ENCODE measurements around the gene CAPRIN2.

CAPRIN2 gene

DNA sequence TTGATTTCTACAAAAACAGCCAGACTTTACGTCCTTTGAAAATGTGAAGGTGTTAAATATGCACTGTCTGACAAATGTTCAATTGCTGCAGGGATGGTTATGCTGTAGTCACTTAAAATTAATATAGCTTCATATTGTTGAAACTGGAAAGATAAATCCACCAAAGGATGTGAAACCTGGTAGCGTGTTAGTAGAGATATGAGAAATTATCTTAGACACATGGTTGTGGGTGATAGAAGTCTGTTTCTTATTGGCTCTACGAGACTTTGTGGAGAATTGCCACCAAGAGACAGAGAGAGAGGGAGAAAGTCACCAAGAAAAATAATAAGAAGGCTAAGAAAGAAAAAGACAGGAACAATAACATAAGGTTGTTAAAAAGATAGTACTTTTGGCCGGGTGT, 2.6 kb upstream of the CAPRIN2 start:
- DNase-seq = no peak

DNA sequence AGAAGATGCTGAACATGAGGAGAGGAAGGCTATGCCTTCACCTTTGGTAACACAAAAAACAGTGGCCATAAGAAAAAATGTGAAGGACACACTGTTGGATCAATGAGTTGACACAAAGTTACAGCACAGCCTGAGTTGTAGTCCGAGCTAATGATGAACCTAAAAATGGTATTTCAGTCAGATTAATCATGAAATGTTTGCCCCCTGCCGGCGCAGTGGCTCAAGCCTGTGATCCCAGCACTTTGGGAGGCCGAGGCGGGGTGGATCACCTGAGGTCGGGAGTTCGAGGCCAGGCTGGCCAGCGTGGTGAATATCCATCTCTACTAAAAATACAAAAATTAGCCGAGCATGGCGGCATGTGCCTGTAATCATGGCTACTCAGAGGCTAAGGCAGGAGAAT, 1.3 kb upstream of the CAPRIN2 start:
- DNase-seq = no peak

DNA sequence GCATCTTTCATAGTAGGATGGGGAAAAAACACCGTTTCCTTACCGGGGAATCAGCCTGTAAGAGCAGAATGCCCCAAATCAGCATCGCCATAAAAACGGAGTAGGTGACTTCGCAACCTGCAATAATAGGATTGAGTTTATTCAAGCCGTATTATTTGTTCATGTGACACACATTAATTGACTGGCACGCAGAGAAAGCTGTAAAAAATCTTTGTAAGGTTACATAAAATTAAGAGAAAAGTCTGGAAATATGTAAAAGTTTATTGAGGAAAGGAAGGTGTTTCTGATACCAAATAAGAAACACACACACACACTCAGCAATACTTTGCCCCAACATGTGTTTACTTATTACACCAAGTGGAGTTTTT, 628 bp upstream of the CAPRIN2 start:
- no peak for DNase-seq

DNA sequence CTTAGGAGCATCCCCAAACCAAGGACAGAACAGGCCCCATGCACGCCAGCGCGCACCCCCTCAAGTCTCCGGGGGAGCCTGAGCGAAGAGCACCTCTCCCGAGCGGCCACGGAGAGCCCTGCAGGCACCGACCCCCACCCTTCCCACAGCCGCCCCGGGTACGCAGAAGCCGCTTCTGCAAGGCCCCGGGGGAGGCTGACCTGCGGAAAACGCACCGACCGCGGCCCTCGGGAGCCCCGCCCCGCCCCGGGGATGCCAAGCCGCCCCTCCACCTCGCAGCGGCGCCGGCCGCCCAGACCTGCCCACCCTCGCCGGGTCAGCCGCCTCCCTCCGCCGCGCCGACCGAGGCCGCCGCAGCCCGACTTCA, 385 bp downstream of the CAPRIN2 start:
- no peak for DNase-seq

DNA sequence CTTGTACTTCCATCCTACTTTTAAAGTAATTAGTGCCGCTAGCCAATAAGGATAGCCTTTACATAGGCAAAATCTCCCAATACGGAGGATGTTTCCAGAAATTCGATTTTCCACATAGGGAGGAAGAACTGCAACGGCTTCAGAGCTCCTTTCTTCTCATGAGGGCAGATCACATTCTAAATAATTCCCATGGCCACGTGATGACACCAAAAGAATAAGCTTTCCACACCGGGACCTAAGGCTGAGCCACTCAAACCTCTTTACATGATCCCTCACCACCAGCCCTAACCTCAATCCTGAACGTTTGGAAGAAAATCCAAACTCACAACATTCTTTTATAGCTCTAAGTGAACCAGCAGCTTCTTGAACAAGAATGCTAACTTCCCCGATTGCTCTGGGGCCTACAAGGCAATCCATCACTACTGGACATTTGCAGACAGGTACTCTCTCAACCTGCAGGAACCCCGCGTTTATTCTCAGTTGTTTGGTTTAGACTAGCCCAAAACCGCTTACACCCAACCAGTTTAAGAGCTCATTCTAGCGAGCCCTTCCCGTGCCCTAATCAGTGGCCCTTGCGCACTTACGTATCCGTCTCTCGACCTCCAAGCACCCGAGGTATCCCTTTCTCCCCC, 884 bp downstream of the CAPRIN2 start:
- DNase-seq = peak; percentile 10

DNA sequence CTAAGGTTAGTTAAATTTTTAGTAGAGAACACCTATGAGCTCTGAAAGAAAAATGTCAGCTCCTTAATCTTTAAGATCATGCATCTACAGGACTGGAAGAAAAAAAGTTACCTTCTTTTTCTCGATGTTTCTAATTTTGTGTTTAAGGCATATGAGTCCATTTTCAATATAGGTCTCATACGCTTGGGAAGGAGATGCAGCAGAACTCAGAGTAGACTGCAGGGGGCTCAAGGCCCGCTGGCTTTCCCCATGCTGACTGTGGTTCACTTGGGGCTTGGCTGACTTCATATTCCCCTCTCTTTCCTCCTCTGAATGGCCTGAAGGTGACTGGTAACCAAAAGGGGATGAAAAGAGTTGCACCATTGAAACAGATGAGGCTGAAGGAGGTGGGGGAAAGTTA, 1.5 kb downstream of the CAPRIN2 start:
- no peak for DNase-seq

DNA sequence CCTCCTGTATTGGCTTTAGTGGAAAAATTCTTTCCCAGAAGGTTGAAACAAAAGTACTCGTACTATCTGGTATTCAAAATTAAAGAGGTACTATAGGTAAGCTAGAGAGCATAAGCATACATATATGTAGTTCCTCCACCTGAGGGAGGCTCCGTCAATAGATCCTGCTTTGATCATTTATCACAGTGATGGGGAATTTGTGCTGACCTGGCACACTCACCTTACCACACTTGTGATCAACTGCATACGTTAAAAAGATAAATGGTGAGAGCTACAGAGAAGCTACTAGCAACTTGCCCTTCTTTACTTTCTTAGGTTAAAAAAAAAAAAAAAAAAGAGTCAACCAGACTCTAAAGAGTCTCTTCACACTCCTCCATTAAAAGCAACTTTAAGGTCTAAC, 2.5 kb downstream of the CAPRIN2 start:
- DNase-seq = no peak

DNA sequence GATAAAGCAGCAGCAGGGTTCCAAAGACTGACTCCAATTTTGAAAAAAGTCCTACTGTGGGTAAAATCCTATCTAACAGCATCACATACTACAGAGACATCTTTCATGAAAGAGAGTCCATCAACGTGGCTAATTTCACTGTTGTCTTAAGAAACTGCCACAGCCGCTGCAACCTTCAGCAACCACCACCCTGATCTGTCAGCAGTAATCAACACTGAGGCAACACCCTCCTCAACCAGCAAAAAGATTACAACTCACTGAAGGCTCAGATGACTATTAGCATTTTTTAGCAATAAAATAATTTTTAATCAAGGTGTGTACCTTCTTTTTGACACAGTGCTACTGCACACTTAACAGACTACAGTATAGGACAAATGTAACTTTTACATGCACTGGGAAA, 6.6 kb downstream of the CAPRIN2 start:
- no peak for DNase-seq

DNA sequence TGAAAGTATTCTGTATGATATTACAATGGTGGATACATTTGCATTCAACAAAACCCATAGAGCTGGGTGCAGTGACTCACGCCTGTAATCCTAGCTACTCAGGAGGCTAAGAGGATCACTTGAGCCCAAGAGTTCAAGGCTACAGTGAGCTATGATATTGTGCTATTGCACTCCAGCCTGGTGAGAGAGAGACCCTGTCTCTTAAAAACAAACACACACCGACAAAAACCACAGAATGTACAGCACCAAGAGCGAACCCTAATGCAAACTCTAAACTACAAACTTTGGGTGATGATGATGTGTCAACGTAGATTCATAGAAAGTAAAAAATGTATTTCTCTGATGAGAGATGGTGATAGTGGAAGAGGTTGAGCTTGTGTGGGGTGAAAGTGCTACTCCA, 8.6 kb downstream of the CAPRIN2 start:
- DNase-seq = no peak

DNA sequence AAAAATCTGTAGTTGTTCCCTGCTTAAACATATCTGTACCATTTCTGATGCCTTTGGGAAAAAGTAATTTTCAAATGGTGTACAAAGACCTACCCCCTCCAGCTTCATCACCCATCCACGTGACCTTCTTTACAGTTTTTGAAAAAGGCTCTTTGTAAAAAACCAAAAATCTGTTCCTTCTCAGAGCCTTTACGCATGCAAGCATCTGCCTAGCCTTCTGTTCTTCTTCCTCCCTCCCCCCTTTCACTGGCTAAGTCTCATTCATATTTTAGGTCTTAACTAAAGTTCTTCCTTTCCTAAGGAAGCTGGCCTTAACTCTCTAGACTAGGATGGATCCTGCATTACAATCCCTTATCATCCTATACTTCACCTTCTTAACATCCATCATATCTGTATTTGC, 10.4 kb downstream of the CAPRIN2 start:
- no peak for DNase-seq

DNA sequence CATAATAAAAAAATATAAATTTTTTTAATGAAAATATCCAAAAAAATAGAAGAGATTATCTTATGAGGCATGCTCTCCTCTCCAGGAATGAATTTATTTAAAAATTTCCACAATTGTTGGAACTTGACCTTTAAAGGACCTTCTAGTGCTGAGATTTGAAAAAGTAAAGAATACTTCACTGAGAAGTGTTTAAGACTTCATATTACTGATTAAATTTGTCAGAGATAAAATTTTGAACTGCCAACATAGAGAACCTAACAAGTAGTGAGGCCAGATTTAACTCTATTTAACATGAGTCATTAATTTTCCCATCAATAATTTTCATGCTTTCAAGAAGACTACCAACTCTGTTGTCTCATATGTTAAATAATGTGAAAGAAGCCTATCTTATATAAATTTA, 14.5 kb downstream of the CAPRIN2 start:
- DNase-seq = no peak

DNA sequence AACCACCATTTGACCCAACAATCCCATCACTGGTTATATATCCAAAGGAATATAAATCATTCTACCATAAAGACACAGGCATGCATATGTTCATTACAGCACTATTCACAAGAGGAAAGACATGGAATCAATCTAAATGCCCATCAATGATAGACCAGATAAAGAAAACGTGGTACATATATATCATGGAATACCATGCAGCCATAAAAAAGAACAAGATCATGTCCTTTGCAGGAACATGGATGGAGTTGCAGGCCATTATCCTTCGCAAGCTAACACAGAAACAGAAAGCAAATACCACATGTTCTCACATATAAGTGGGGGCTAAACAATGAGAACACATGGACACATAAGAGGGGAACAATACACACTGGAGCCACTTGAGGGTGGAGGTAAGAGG, 15.7 kb downstream of the CAPRIN2 start:
- DNase-seq = no peak

DNA sequence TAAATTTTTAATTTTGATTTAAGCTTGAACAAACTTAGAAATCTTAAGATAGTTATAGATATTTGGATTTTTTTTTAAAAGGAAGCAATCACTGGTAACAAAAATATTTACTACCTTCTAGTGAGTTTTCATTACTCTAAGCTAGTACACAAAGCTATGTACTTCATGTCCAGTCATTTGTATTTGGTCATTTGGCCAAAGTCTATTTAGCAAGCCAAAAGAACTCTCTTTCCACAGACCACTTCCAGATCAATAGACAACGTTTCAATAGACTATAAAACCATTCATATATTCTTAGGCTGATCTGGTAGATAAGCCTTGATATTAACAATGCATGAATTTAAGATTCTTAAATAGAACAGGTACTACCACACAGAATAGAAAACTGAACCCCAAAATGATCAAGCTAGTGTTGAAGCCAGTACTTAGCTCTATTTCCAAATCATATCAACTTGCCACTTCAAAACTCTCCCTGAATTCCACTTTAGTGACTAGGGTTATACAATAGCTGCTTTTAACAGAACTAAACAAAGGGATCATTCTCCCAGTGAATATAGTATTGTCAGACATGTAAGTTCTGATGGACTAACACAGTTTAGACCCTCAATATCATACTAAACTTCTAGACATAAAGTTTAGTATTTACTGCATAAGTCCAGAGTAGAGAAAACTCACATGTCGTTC, 21.7 kb downstream of the CAPRIN2 start:
- DNase-seq = no peak

DNA sequence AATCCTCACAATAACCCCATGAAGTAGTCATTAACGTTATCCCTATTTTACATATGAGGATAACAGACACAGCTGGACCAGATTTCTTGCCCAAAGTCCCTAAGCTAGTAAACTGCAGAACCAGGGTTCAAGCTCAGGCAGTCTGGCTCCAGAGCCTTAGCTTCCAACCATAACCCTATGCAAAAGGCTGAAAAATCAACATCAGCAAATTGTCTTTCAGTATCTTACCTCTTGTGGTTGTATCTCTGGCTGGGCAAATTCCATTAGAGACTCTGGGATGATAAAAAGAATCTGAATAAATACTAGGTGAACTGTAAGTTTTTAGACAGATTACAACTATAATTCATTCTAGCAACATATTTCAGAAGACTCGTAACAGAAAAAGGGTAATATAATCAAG, 24.7 kb downstream of the CAPRIN2 start:
- DNase-seq = no peak

DNA sequence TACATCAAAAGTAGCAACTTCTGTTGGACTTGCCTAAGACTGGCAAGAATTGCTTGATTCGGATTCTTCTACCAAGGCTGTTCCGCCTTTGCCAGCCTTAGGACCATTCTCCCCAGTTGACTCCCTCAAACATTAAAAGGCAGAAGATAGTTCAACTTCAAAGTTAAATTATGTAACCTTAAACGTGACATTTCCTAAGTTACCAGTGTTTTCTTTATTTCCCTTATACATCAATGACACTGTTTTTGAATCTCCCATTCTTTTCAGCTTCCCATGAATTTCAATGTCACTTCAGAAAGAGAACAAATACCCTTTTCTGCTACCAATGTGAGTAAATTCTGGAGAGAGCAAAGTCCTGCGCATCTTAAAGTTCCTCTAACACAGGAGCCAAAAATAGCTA, 25.2 kb downstream of the CAPRIN2 start:
- DNase-seq = no peak

DNA sequence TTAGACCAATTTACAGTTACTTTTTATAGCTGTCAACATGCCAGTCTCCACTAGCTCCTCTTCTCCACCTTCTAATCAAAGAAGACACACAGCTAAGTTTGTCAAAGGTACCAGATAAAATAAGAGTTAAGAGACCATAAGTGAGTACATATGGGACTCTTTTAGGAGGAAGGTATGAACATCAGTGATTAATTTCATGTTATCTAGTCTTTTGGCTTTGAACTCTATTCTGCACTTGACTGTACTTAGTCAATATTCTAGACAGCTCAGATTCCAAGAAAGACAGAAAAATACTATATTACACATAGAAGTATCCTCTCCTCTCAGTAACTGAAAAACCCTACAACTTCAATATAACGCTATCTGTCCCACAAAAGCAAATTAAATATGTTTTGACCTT, 28.1 kb downstream of the CAPRIN2 start:
- DNase-seq = no peak

DNA sequence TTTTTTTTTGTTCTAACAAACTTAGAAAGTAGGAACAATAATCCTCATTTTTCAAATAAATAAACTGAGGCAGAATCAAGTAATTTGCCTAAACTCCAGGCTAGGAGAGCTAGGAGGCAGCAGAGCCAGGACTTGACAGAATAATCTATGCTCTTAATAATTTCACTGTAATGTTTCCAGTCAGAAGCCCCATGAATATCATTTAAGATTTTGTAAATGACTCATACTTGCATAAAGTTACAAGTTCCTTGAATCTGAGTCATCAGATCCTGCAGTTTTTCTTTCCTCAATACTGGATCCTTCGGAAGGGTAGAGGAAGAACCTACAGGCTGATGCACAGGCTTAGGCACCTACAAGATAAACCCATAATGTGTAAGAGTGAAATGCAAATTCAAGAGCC, 29.0 kb downstream of the CAPRIN2 start:
- no peak for DNase-seq

DNA sequence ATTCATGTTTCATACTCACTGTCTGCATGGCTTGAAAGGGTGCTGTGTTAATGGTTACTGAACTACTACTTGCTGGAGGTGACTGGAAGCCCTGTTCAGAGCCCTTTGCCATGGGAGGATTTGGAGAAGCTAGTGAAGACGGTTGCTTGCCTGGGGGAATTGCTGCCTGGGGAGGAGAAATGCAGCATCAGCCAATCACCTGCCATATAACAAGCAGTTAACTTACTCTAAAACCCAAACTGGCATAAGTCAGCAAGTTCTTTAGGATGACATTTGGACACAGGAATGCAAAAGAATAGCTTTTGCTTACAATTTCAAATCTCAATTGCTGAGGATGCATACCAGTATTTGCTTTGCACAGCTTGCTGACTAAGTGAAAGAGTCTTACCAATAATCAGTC, 35.7 kb downstream of the CAPRIN2 start:
- no peak for DNase-seq

DNA sequence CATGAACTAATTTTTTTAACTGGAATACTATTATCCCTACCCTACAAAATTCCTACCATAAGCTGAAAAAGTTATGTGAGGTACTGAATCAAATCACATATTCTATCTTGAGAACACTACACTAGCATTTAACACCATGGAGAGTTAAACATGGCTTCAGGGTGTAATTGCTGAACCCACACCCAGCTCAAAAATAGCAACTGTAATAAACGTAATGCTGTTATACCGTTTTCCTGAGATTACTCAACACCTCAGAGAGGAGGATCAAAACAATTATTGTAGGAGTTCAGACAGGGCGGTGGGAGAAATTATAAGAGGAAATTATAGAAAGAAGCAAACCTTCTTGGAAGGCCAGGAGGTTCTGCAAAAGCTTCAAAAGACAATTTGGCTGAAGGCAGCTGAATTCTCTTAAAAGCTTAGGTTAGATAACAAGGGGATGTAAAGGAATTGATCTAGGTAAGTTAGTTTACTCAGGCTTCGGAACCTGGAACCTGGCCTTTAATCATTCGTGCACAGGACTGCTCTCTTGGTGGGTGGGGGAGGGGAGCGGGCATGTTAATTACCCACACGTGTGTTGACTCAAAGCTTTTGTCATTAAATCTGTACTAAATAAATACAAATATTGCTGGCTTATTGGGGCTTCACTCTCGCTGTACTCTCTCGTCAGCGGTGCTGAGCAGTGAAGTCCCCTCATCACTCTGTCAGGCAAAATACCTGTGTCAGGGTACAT, 47.0 kb downstream of the CAPRIN2 start:
- peak; percentile 3 for DNase-seq

DNA sequence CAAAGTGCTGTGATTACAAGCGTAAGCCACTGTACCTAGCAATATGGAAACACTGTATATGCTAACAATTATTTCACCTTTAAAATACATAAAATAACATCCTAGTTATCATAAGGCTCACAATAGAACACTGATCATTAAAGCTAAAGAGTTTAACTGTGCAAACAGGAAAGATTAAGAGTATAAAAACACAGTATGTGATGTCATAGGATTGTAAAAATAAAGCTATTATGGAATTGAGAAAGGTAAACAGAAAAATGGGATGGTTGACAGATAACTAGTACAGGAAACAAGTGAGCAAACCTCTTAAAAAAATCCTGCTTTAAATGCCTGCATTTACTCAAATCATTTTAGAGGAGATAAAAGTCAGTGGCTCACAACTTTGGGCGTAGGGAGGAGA, 48.3 kb downstream of the CAPRIN2 start:
- DNase-seq = no peak

DNA sequence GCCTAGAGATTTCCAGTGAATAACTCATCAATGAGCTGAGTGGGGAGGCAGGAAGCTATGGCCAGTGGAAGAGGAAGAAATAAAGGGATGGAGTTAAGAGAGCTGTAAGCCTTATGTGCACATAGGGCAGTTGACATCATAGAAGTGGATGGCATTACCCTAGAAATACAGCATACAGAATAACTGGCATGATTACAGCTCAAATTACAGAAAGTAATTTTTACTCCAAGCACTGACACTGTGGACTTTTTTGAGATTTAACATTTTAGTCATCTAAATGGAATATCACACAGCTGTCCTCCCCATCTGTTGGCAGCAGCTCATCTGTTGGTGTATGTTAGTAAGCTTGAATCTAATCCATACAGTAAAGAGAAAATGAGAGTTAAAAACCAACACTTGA, 53.7 kb downstream of the CAPRIN2 start:
- DNase-seq = no peak

DNA sequence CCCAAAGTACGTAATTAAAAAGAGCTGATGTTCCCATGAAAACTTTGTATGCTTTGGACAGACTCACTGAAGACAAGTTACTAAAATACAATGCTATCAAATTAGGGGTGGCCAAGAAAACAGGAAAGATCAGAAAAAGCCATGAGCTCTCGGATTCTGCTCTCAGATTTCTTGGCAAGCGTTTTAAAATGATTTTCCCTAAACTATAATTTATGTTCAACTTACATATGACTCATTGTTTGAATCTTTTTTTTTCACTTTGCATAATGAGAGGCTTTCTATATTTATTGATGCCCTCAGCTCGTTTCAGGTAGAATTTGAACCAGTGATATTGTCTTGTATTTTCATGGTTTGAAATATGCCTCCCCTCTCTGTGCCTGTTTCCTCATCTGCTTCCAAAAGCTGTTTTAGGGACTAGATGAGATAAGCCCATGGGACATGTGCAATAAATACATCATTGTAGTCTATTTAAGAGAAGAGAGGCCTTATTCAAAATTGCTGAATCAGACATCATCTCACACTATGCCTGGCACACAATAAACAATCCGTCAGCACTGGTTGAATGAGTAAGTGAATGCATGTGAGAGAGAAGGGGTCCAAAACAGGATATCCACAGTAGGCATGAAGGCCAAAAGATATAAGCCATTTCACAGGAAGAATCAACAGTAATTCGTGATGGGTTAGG, 54.4 kb downstream of the CAPRIN2 start:
- DNase-seq = no peak

DNA sequence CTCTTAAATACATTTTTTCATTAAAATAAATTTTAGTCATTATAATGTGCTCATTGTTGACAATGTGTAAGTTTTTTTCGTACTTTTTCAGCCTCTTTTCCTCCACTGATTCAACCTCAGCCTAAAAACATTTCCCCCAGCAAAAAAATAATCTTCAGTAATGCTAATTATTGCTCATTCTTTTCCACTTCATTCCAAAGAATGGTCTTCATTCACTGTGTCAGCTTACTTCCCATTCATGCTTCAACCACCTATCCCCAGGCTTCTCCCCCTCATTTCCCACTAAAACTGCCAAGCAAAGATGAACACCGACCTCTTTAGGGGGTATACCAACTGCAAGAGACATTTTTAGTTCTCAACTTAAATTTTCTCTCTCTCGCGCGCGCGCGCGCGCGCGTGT, 56.4 kb downstream of the CAPRIN2 start:
- DNase-seq = no peak

DNA sequence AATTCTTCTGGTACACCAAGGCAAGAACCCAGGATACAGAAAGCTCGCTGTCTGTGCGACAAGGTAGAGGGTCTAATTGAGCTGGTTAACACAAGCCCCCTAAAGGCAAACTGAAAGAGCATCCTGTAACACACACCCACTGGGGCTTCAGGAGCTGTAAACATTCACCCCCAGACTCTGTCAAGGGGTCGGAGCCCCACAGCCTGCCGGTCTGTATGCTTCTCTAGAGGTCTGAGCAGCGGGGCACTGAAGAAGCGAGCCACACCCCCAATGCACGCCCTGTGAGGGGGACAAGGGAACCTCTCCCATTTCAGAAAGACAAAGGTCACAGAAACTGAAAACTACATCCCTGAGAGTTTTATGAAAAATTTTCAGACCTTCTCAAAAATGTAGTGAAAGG, 57.8 kb downstream of the CAPRIN2 start:
- DNase-seq = no peak
